HepG2 (cell line): Measurements from ENCODE around the gene IGFALS. TPM values are rescaled to one million over a fixed set of nuclear protein-coding genes. Genes with fewer than 3 reads are reported as not detected.

Experiments used
- ATAC-seq: fragments of 200-7000 bp; cut with Tn5 transposase; 3 replicates; pipeline ENCODE4 v1.9.1; 2020; ENCODE audit warnings: mild to moderate bottlenecking, moderate library complexity
- BruUV-seq: library from RNA; stranded (reverse); fragments of 400-500 nt; replicated peaks from 2 replicates; lab custom pipeline; 2021; lab: Mats Ljungman, UMichigan
- CTCF ChIA-PET: fragments of 300-600 bp; formaldehyde crosslinking; extraction: SDS; loops from one replicate; lab custom pipeline; 2021; ENCODE audit warnings: low total read pairs, inconsistent platforms, low intra/inter-chr PET ratio; lab: Yijun Ruan, JAX
- POLR2A ChIA-PET: fragments of 350-600 bp; sonication (Branson Sonifier 250); formaldehyde crosslinking; loops from one replicate; lab custom pipeline; 2020; ENCODE audit warnings: antibody characterized with exemption, inconsistent platforms; lab: Yijun Ruan, JAX
- DNase-seq: peaks from one replicate; pipeline ENCODE4 v3.0.0-alpha.2; 2015; ENCODE audit warnings: low spot score
- FAIRE-seq: peaks from 3 replicates; lab custom pipeline; 2011; peaks lifted over from hg19 to GRCh38; lab: Jason Lieb, UNC
- H2AFZ ChIP-seq: one replicate; pipeline ENCODE4 v1.6.1; 2011; ENCODE audit warnings: low read length, inconsistent platforms
- H3K27ac ChIP-seq: fragments of 300-600 bp; 3 replicates; pipeline ENCODE4 v1.8.0; 2011; ENCODE audit warnings: mixed run types, mild to moderate bottlenecking, mixed read lengths, low read length, inconsistent platforms; ENCODE audit not compliant: insufficient read depth; ENCODE audit errors: extremely low read length
- H3K27me3 ChIP-seq, 2 experiments: fragments of 200-600 bp in 1 of 2; 2 replicates in 1 of 2; 3 replicates in 1 of 2; pipeline versions ENCODE4 v1.6.0 to v1.8.0; 2011; ENCODE audit warnings: low read length in 2 of 2, mild to moderate bottlenecking in 2 of 2, moderate library complexity in 2 of 2, inconsistent platforms in 1 of 2; ENCODE audit not compliant: insufficient read depth in 2 of 2, control insufficient read depth in 1 of 2
- H3K36me3 ChIP-seq, 2 experiments: fragments of 200-600 bp in 1 of 2; replicated peaks in 1 of 2; 2 replicates in 1 of 2; 3 replicates in 1 of 2; pipeline versions ENCODE4 v1.5.1 to v1.8.0; 2011; ENCODE audit warnings: low read length in 2 of 2, inconsistent platforms in 1 of 2; ENCODE audit not compliant: insufficient read depth in 2 of 2, control insufficient read depth in 1 of 2
- H3K4me1 ChIP-seq: 2 replicates; pipeline ENCODE4 v1.5.1; 2012; ENCODE audit warnings: low read length, inconsistent platforms; ENCODE audit not compliant: insufficient read depth
- H3K4me2 ChIP-seq: 2 replicates; pipeline ENCODE4 v1.6.0; 2011; ENCODE audit warnings: low read depth, low read length, inconsistent platforms
- H3K4me3 ChIP-seq, 3 experiments: fragments of 200-600 bp in 1 of 3; sonication (generic), shearing (Covaris generic) in 1 of 3; replicated peaks in 1 of 3; 2 replicates each; pipeline ENCODE4 v1.5.1; 2011 to 2016; ENCODE audit warnings: low read length in 3 of 3, inconsistent platforms in 2 of 3, low read depth in 2 of 3, mild to moderate bottlenecking in 2 of 3, control low read depth in 1 of 3, mixed read lengths in 1 of 3; ENCODE audit not compliant: insufficient read depth in 1 of 3
- H3K79me2 ChIP-seq: one replicate; pipeline ENCODE4 v1.6.1; 2011; ENCODE audit warnings: low read length, inconsistent platforms; ENCODE audit not compliant: insufficient read depth
- H3K9ac ChIP-seq: 2 replicates; pipeline ENCODE4 v1.6.0; 2011; ENCODE audit warnings: mild to moderate bottlenecking, low read depth, low read length, inconsistent platforms; ENCODE audit not compliant: insufficient read depth
- H3K9me3 ChIP-seq: 2 replicates; pipeline ENCODE4 v1.5.1; 2012; ENCODE audit warnings: mild to moderate bottlenecking, low read length
- H4K20me1 ChIP-seq: 2 replicates; pipeline ENCODE4 v1.6.0; 2011; ENCODE audit warnings: inconsistent platforms, mild to moderate bottlenecking, low read length, moderate library complexity; ENCODE audit not compliant: insufficient read depth
- CENPX ChIP-seq: sonication (generic); formaldehyde crosslinking; IDR thresholded peaks from 2 replicates; pipeline ENCODE4 v1.9.0; 2021; ENCODE audit warnings: mild to moderate bottlenecking, missing genetic modification reagents, moderate library complexity
- FIP1L1 ChIP-seq: fragments of 200-400 bp; formaldehyde crosslinking; IDR thresholded peaks from 2 replicates; pipeline ENCODE4 v1.6.1; 2018; ENCODE audit warnings: low read depth, mild to moderate bottlenecking, low read length, moderate library complexity, borderline replicate concordance; ENCODE audit not compliant: insufficient read depth
- KDM5A ChIP-seq: fragments of 200-600 bp; sonication (generic); IDR thresholded peaks from 2 replicates; pipeline ENCODE4 v1.7.0; 2018; ENCODE audit warnings: antibody characterized with exemption, mild to moderate bottlenecking, low read length, borderline replicate concordance
- MEIS1 ChIP-seq: sonication (generic); formaldehyde crosslinking; IDR thresholded peaks from 2 replicates; pipeline ENCODE4 v1.9.0; 2021; ENCODE audit warnings: mild to moderate bottlenecking, missing genetic modification reagents, moderate library complexity, borderline replicate concordance
- RFXAP ChIP-seq: sonication (generic); formaldehyde crosslinking; IDR thresholded peaks from 2 replicates; pipeline ENCODE4 v1.4.0; 2020; ENCODE audit warnings: missing genetic modification reagents, borderline replicate concordance
- SIN3B ChIP-seq: fragments of 150-350 bp; IDR thresholded peaks from 2 replicates; pipeline ENCODE4 v1.6.1; 2014; ENCODE audit warnings: low read length
- YEATS2 ChIP-seq: sonication (generic); formaldehyde crosslinking; IDR thresholded peaks from 2 replicates; pipeline ENCODE4 v1.4.0; 2020; ENCODE audit warnings: missing genetic modification reagents, borderline replicate concordance
- ZNF354B ChIP-seq: sonication (generic); formaldehyde crosslinking; IDR thresholded peaks from 2 replicates; pipeline ENCODE4 v1.8.0; 2022; ENCODE audit warnings: mild to moderate bottlenecking, missing genetic modification reagents
- WGBS: methylation state at CpG from one replicate; pipeline ENCODE4 v1.1.6; 2017; ENCODE audit warnings: low lambda C conversion rate; 5-methylcytosine and 5-hydroxymethylcytosine counted together
- in situ Hi-C: cut with HindIII; loops from 2 replicates; pipeline ENCODE4 v1.10.0; 2017; ENCODE audit warnings: low pct_unique_long_range_greater_than_20kb; ENCODE audit not compliant: extremely low pct_ligation_motif_present
- intact Hi-C: fragments of 100-400 bp; cut with micrococcal nuclease; formaldehyde crosslinking; loops from one replicate; pipeline ENCODE4 v1.10.0; 2022; ENCODE audit not compliant: unreplicated experiment
- polyA plus RNA-seq, 8 experiments: library from polyadenylated mRNA; depleted of rRNA in 3 of 8; stranded (reverse) in 7 of 8; unstranded in 1 of 8; fragments of >200 nt; fragmentation: Illumina TruSeq in 4 of 8; extraction: Trizol in 4 of 8; gene quantifications; 2 replicates each; pipeline versions ENCODE4 v1.2.1 to v1.2.3, GENCODE V29; 2011 to 2016; ENCODE audit warnings: low read depth in 4 of 8, missing spikeins in 1 of 8, mixed read lengths in 1 of 8; ENCODE audit not compliant: insufficient read depth in 1 of 8
- total RNA-seq, 5 experiments: library from RNA; depleted of rRNA; stranded (reverse); fragments of >200 nt; fragmentation: Illumina TruSeq; extraction: Trizol; gene quantifications; 2 replicates each; pipeline ENCODE4 v1.2.3, GENCODE V29; 2016; ENCODE audit warnings: low read depth in 1 of 5
- TF ChIP-seq, protein P1 (sequence below): sonication (generic); formaldehyde crosslinking; IDR thresholded peaks from 2 replicates; pipeline ENCODE4 v1.9.0; 2022; ENCODE audit warnings: missing genetic modification reagents, mild to moderate bottlenecking, borderline replicate concordance
- TF ChIP-seq, protein P2 (sequence below): sonication (generic); formaldehyde crosslinking; conservative IDR thresholded peaks from 2 replicates; pipeline ENCODE4 v1.5.0; 2020; ENCODE audit warnings: missing genetic modification reagents
- TF ChIP-seq, protein P3 (sequence below): sonication (generic); formaldehyde crosslinking; IDR thresholded peaks from one replicate; pipeline ENCODE4 v1.5.1; 2020; ENCODE audit warnings: mild to moderate bottlenecking, missing genetic modification reagents; ENCODE audit errors: not compliant biosample characterization
- TF ChIP-seq, protein P4 (sequence below): IDR thresholded peaks from 2 replicates; pipeline ENCODE4 v1.6.1; 2012; ENCODE audit warnings: inconsistent platforms

Gene IGFALS
- total and polyA plus RNA-seq, 2 of the 13 experiments (the other 11 are each of a cell fraction or from before 2014, with no cell fraction given): 0.34 to 2.4 TPM

DNA sequence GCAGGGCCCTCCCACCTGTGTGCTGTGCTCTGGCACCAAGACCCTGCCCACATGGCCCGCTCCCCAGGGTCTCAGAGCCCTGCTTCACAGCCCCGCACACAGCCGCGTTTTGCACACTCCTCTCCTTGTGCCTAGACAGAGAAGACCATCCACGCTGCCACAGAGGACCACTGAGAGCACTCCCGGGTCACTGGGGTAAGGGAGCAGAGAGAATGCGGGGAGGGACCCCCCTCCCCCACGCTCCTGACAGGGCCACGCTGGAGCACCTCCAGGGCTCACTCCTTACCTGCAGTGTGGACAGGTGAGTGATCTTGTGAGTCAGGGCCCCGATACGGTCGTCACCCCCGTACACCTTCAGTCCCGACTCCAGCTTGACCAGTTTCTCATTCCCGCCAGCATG, 26.1 kb upstream of the IGFALS start:
- Histone ChIP-seq H3K9me3 (no peaks in the 10 kb centered on the region), H3K4me3 (no peak overlapping the region), H3K9ac (no peak overlapping the region), H3K4me1 (peaks cover 13% of the 10 kb centered on the region), H3K4me2 (no peak overlapping the region), H3K27me3 (no peaks in the 10 kb centered on the region), H2AFZ (no peak overlapping the region), H3K79me2 (peaks cover 10% of the 10 kb centered on the region), H3K27ac (no peak overlapping the region), H4K20me1 (no peaks in the 10 kb centered on the region; the same call in 1 of the 2 replicates), H3K36me3 (peaks cover 16 to 46% of the 10 kb centered on the region in 2 experiments; a peak in 4 of 5 replicates)
- TF ChIP-seq, protein P1, sequence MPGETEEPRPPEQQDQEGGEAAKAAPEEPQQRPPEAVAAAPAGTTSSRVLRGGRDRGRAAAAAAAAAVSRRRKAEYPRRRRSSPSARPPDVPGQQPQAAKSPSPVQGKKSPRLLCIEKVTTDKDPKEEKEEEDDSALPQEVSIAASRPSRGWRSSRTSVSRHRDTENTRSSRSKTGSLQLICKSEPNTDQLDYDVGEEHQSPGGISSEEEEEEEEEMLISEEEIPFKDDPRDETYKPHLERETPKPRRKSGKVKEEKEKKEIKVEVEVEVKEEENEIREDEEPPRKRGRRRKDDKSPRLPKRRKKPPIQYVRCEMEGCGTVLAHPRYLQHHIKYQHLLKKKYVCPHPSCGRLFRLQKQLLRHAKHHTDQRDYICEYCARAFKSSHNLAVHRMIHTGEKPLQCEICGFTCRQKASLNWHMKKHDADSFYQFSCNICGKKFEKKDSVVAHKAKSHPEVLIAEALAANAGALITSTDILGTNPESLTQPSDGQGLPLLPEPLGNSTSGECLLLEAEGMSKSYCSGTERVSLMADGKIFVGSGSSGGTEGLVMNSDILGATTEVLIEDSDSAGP: no peak
- no peak for TF ChIP-seq YEATS2 (CRISPR knock-in tag)
- TF ChIP-seq, protein P2, sequence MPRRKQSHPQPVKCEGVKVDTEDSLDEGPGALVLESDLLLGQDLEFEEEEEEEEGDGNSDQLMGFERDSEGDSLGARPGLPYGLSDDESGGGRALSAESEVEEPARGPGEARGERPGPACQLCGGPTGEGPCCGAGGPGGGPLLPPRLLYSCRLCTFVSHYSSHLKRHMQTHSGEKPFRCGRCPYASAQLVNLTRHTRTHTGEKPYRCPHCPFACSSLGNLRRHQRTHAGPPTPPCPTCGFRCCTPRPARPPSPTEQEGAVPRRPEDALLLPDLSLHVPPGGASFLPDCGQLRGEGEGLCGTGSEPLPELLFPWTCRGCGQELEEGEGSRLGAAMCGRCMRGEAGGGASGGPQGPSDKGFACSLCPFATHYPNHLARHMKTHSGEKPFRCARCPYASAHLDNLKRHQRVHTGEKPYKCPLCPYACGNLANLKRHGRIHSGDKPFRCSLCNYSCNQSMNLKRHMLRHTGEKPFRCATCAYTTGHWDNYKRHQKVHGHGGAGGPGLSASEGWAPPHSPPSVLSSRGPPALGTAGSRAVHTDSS: no peak
- TF ChIP-seq SIN3B: no peak
- no peak for TF ChIP-seq ZNF354B (CRISPR knock-in tag)
- no peak for TF ChIP-seq MEIS1 (CRISPR knock-in tag)
- no peak for TF ChIP-seq KDM5A
- TF ChIP-seq CENPX (CRISPR knock-in tag): no peak
- no peak for TF ChIP-seq RFXAP (CRISPR knock-in tag)
- TF ChIP-seq, protein P3, sequence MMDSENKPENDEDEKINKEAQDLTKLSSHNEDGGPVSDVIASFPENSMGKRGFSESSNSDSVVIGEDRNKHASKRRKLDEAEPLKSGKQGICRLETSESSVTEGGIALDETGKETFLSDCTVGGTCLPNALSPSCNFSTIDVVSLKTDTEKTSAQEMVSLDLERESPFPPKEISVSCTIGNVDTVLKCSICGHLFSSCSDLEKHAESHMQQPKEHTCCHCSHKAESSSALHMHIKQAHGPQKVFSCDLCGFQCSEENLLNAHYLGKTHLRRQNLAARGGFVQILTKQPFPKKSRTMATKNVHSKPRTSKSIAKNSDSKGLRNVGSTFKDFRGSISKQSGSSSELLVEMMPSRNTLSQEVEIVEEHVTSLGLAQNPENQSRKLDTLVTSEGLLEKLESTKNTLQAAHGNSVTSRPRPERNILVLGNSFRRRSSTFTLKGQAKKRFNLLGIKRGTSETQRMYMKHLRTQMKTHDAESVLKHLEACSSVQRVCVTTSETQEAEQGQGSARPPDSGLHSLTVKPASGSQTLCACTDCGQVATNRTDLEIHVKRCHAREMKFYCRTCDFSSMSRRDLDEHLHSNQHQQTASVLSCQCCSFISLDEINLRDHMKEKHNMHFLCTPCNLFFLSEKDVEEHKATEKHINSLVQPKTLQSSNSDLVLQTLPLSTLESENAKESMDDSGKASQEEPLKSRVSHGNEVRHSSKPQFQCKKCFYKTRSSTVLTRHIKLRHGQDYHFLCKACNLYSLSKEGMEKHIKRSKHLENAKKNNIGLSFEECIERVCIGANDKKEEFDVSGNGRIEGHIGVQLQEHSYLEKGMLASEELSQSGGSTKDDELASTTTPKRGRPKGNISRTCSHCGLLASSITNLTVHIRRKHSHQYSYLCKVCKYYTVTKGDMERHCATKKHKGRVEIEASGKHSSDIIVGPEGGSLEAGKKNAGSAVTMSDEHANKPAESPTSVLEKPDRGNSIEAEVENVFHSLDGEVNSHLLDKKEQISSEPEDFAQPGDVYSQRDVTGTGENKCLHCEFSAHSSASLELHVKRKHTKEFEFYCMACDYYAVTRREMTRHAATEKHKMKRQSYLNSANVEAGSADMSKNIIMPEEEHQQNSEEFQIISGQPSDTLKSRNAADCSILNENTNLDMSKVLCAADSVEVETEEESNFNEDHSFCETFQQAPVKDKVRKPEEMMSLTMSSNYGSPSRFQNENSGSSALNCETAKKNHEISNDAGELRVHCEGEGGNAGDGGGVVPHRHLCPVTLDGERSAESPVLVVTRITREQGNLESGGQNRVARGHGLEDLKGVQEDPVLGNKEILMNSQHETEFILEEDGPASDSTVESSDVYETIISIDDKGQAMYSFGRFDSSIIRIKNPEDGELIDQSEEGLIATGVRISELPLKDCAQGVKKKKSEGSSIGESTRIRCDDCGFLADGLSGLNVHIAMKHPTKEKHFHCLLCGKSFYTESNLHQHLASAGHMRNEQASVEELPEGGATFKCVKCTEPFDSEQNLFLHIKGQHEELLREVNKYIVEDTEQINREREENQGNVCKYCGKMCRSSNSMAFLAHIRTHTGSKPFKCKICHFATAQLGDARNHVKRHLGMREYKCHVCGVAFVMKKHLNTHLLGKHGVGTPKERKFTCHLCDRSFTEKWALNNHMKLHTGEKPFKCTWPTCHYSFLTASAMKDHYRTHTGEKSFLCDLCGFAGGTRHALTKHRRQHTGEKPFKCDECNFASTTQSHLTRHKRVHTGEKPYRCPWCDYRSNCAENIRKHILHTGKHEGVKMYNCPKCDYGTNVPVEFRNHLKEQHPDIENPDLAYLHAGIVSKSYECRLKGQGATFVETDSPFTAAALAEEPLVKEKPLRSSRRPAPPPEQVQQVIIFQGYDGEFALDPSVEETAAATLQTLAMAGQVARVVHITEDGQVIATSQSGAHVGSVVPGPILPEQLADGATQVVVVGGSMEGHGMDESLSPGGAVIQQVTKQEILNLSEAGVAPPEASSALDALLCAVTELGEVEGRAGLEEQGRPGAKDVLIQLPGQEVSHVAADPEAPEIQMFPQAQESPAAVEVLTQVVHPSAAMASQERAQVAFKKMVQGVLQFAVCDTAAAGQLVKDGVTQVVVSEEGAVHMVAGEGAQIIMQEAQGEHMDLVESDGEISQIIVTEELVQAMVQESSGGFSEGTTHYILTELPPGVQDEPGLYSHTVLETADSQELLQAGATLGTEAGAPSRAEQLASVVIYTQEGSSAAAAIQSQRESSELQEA: no peak
- TF ChIP-seq, protein P4, sequence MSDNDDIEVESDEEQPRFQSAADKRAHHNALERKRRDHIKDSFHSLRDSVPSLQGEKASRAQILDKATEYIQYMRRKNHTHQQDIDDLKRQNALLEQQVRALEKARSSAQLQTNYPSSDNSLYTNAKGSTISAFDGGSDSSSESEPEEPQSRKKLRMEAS: no peak
- no peak for TF ChIP-seq FIP1L1
- BruUV-seq: no TSS peak
- intact Hi-C loops (no loop called here), in situ Hi-C loops (loop anchor here (5.0 kb wide), 1 partner anchor 37 kb away; the partner anchor contains the start of genes NUBP2 and SPSB3)
- no peak for ATAC-seq
- ChIA-PET POLR2A (no interaction called here), CTCF (no interaction called here)
- 94% methylated on average over 9 of the region's 15 CpGs for WGBS
- no peak for FAIRE-seq
- no peak for DNase-seq
